ENCODE results near the gene SLC9A9. TPM values are rescaled to one million over a fixed set of nuclear protein-coding genes. Genes with fewer than 3 reads are reported as not detected.

Gene SLC9A9
- total and polyA plus RNA-seq, 10 of the 15 experiments (the other 5 are each of a cell fraction or from before 2014, with no cell fraction given), result 3.5 to 14.2 (median 9.3) TPM

GRCh38 chr3:143617050-143617449, 231.2 kb downstream of the SLC9A9 start:
- ATAC-seq (no peak), DNase-seq (ENCODE audit: low read depth, low spot score) (no peak), FAIRE-seq (no peak)
- POLR2A ChIA-PET, result no interaction called here
- Histone ChIP-seq H3K27me3 (replicated peaks in 1 of 2; ENCODE audit: control insufficient read depth in 2 of 2, insufficient read depth in 2 of 2, low read length in 1 of 2) (no peaks in the 10 kb centered on the region), H3K4me1 (ENCODE audit: control insufficient read depth, insufficient read depth, low read length) (no peaks in the 10 kb centered on the region), H3K79me2 (ENCODE audit: control insufficient read depth, insufficient read depth, low read length) (no peaks in the 10 kb centered on the region), H3K4me2 (ENCODE audit: control insufficient read depth, insufficient read depth) (no peak overlapping the region), H4K20me1 (ENCODE audit: control insufficient read depth, insufficient read depth) (no peaks in the 10 kb centered on the region), H3K4me3 (no peak overlapping the region), H3K27ac (ENCODE audit: control insufficient read depth, insufficient read depth) (no peak overlapping the region), H2AFZ (ENCODE audit: control insufficient read depth, low read depth, low read length) (no peak overlapping the region), H3K9me3 (replicated peaks; ENCODE audit: control insufficient read depth, insufficient read depth, low read length) (no peaks in the 10 kb centered on the region; the same call in 2 of the 3 replicates), H3K9ac (ENCODE audit: control insufficient read depth, insufficient read depth, low read length) (no peak overlapping the region), H3K36me3 (ENCODE audit: control insufficient read depth in 2 of 2, insufficient read depth in 2 of 2, low read length in 1 of 2) (no peaks in the 10 kb centered on the region)
- SMC1A ChIA-PET (ENCODE audit: uncharacterized antibody, unreplicated experiment), result no interaction called here
- intact Hi-C loops (cut with micrococcal nuclease; ENCODE audit: unreplicated experiment) (no loop called here), in situ Hi-C loops (cut with MboI) (no loop called here)
- no peak for TF ChIP-seq JUND (IDR thresholded peaks at IDR 0.05; ENCODE audit: low read depth, low read length)
- peak; percentile 53 for TF ChIP-seq ZBTB40 (IDR thresholded peaks at IDR 0.05; ENCODE audit: borderline replicate concordance)
- WGBS (ENCODE audit: insufficient coverage, insufficient replicate concordance, low lambda C conversion rate, missing lambda C conversion rate), result 80% methylated on average over 2 of the region's 2 CpGs
- RAD21 ChIA-PET (ENCODE audit: unreplicated experiment), result no interaction called here
- BruUV-seq (replicated peaks), result no TSS peak
- CTCF ChIA-PET, result no interaction called here

- Histone ChIP-seq H3K27me3 (replicated peaks in 1 of 2; ENCODE audit: control insufficient read depth in 2 of 2, insufficient read depth in 2 of 2, low read length in 1 of 2) (no peaks in the 10 kb centered on the region), H4K20me1 (ENCODE audit: control insufficient read depth, insufficient read depth) (no peaks in the 10 kb centered on the region), H2AFZ (ENCODE audit: control insufficient read depth, low read depth, low read length) (no peak overlapping the region), H3K36me3 (ENCODE audit: control insufficient read depth in 2 of 2, insufficient read depth in 2 of 2, low read length in 1 of 2) (no peaks in the 10 kb centered on the region), H3K4me3 (no peak overlapping the region), H3K9me3 (replicated peaks; ENCODE audit: control insufficient read depth, insufficient read depth, low read length) (no peaks in the 10 kb centered on the region), H3K4me2 (ENCODE audit: control insufficient read depth, insufficient read depth) (no peak overlapping the region), H3K9ac (ENCODE audit: control insufficient read depth, insufficient read depth, low read length) (no peak overlapping the region), H3K4me1 (ENCODE audit: control insufficient read depth, insufficient read depth, low read length) (no peaks in the 10 kb centered on the region), H3K79me2 (ENCODE audit: control insufficient read depth, insufficient read depth, low read length) (no peaks in the 10 kb centered on the region), H3K27ac (ENCODE audit: control insufficient read depth, insufficient read depth) (no peak overlapping the region)
- SMC1A ChIA-PET (ENCODE audit: uncharacterized antibody, unreplicated experiment), result no interaction called here
- POLR2A ChIA-PET, result no interaction called here
- CTCF ChIA-PET, result no interaction called here
- no peak for DNase-seq (ENCODE audit: low read depth, low spot score)
- BruUV-seq (replicated peaks), result no TSS peak
- intact Hi-C loops (cut with micrococcal nuclease; ENCODE audit: unreplicated experiment) (no loop called here), in situ Hi-C loops (cut with MboI) (no loop called here)
- RAD21 ChIA-PET (ENCODE audit: unreplicated experiment), result no interaction called here
- no peak for FAIRE-seq
- no peak for ATAC-seq
- TF ChIP-seq DPF2 (IDR thresholded peaks at IDR 0.05), result no peak
- TF ChIP-seq ZNF207 (IDR thresholded peaks at IDR 0.05; ENCODE audit: borderline replicate concordance), result no peak
- no peak for TF ChIP-seq NFXL1 (IDR thresholded peaks at IDR 0.05; ENCODE audit: borderline replicate concordance)
- TF ChIP-seq ATF7 (IDR thresholded peaks at IDR 0.05; ENCODE audit: low read depth), result no peak
- no peak for TF ChIP-seq NFYA (IDR thresholded peaks at IDR 0.05; ENCODE audit: borderline replicate concordance, low read depth, low read length)
- TF ChIP-seq POU2F2 (IDR thresholded peaks at IDR 0.05; ENCODE audit: borderline replicate concordance, low read depth, low read length), result no peak
- no peak for TF ChIP-seq TCF3 (IDR thresholded peaks at IDR 0.05; ENCODE audit: borderline replicate concordance, insufficient read depth, low read depth, low read length)
- no peak for TF ChIP-seq PAX8 (IDR thresholded peaks at IDR 0.05)
- TF ChIP-seq FOXM1 (IDR thresholded peaks at IDR 0.05; ENCODE audit: low read depth, low read length), result no peak
- no peak for TF ChIP-seq SUPT20H (IDR thresholded peaks at IDR 0.05; ENCODE audit: borderline replicate concordance, control insufficient read depth, low read depth, low read length)
- TF ChIP-seq, protein P1, sequence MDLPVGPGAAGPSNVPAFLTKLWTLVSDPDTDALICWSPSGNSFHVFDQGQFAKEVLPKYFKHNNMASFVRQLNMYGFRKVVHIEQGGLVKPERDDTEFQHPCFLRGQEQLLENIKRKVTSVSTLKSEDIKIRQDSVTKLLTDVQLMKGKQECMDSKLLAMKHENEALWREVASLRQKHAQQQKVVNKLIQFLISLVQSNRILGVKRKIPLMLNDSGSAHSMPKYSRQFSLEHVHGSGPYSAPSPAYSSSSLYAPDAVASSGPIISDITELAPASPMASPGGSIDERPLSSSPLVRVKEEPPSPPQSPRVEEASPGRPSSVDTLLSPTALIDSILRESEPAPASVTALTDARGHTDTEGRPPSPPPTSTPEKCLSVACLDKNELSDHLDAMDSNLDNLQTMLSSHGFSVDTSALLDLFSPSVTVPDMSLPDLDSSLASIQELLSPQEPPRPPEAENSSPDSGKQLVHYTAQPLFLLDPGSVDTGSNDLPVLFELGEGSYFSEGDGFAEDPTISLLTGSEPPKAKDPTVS (IDR thresholded peaks at IDR 0.05; ENCODE audit: low read depth, low read length), result no peak
Measured at GRCh38 chr3:143613226-143613625, 235.0 kb downstream of the SLC9A9 start.
